HG03139 (cell line): Measurements from ENCODE around the gene MROH8.
A peak's percentile ranks its signal among the peaks of the same experiment; 100 is the strongest.
"Not testable (repeated sequence)": the region's sequence is repeated elsewhere in the genome, so short reads cannot be mapped to it uniquely, and the experiment has no call there.

Experiments
- ATAC-seq: cut with Tn5 transposase; IDR thresholded peaks from one replicate; pipeline ENCODE4 v1.9.1; 2021; ENCODE audit not compliant: unreplicated experiment

The MROH8 gene

DNA sequence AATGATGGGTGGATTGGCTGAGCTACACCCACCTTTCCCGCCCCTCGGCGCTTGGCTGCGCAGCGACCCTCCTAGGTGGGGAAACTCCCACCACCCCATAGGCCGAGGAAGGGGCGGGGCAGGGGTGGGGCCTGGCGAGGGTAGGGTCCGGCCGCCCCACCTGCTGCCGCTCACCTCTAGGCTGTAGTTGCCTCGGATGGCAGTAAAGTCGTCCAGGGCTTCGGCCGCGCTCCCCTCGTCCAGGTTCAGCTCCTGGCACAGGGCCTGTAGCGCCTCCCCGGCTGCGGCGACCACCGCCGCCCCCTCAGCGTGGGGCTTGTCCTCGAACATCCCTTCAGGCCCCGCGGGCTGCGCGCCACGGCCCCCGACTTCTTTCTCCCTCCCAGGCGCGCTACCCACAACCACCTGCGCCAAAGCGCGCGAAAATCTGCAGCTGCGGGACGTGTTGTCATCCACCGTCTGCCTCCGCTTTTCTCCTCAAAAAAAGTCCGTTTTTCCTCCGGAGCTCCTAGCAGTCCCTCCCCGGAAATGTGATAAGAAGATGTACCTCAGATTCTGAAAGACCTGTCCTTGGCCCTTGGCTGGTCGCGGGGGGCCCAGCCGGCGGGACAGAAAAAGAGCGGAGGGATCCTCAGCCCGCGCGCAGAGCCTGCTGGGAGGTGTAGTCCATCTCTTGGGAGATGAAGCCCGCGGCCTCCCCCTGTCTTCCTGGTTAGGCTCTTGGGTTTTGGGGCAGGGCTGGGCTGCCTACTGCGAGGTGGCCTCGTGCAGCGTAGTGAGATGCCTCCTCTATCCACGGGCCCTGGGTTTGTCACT, 83.5 kb downstream of the MROH8 start, which contains the start of gene RBL1:
Gene RBL1 (minus strand): TSS at position 399 of the 816 bp plus-strand sequence. CDS start 69 bp downstream, at position 330.
- ATAC-seq = peak; percentile 72

GRCh38 chr20:37095108-37095598, 84.2 kb downstream of the MROH8 start:
- ATAC-seq = no peak

GRCh38 chr20:37090407-37090806, 88.9 kb downstream of the MROH8 start:
- ATAC-seq = no peak

- no peak for ATAC-seq
Observed at GRCh38 chr20:37081717-37082289, 97.5 kb downstream of the MROH8 start.

DNA sequence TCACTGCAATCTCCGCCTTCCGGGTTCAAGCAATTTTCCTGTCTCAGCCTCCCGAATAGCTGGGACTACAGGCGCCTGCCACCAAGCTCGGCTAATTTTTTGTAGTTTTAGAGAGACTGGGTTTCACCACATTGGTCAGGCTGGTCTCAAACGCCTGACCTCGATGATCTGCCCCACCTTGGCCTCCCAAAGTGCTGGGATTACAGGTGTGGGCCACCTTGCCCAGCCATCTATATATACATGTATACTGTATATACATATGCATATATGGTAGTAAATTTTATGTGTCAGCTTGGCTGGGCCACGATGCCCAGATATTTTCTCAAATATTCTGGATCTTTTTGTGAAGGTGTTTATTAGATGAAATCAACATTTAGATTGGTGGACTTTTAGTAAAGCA, 102.3 kb downstream of the MROH8 start:
- no peak for ATAC-seq

DNA sequence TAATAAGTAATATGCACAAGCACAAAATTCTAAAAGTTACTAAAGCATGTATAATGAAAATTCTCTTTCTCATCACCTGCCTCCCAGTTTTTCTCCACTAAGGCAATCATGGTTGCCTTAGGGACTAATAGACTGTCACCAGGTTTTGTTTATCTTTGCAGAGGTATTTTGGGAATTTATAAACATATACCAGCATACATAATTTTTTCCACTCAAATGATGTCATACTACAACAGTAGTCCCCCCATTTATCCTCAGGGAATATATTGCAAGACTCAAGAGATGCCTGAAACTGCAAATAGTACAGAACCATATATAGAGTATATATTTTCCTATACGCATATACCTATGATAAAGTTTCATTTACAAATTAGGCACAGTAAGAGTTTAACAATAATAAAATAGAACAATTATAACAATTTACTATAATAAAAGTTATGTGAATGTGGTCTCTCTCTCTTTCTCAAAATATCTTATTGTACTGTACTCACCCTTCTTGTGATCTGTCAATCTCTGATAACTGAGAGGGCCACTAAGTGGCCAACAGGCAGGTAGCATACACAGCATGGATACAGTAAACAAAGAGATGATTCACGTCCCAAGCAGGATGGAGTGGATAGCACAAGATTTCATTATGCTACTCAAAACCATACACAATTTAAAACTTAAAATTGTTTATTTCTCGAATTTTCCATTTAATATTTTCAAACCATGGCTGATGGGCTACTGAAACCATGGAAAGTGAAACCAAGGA, 103.2 kb downstream of the MROH8 start:
- no peak for ATAC-seq

- no peak for ATAC-seq
Observed at GRCh38 chr20:37072293-37073196, 106.8 kb downstream of the MROH8 start.

DNA sequence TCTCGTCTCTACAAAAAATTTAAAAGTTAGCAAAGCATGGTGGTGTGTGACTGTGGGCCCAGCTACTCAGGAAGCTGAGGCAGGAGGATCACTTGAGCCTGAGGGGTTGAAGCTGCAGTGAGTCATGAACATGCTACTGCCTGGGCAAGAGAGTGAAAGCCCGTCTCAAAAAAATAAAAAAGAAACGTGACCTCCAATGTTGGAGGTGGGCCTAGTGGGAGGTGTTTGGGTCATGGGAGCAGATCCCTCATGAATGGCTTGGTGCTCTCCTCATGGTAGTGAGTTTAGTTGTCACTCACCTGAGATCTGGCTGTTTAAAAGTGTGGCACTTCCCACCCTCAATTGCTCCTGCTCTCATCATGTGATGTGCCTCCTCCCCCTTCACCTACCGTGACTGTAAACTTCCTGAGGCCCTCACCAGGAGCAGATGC, 107.9 kb downstream of the MROH8 start:
- ATAC-seq = no peak

DNA sequence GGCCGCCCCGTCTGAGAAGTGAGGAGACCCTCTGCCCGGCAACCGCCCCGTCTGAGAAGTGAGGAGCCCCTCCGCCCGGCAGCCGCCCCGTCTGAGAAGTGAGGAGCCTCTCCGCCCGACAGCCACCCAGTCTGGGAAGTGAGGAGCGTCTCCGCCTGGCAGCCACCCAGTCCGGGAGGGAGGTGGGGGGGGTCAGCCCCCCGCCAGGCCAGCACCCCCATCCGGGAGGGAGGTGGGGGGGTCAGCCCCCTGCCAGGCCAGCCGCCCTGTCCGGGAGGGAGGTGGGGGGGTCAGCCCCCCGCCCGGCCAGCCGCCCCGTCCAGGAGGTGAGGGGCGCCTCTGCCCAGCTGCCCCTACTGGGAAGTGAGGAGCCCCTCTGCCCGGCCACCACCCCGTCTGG, 109.8 kb downstream of the MROH8 start:
- not testable (repeated sequence) for ATAC-seq

GRCh38 chr20:37066168-37066567, 113.2 kb downstream of the MROH8 start:
- ATAC-seq = no peak

DNA sequence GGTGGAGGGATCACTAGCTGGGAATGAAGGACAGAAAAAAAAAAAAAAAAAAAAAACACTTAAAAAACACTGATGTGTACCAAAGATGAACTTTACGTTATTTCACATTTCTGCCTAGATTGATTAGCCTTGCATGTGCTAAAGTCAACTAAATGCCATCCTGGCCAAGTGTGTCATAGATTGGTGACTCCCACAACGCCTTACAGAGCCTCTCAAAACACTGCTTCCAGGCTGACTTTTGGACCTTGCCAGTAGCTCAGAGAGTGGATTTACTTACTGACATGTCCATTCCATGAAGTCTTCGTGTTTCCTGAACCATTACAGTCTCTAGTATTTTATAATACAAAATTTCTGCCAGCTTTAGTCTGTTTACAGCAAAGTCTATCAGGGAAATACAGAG, 124.1 kb downstream of the MROH8 start:
- ATAC-seq = no peak

- ATAC-seq = no peak
Observed at GRCh38 chr20:37053230-37053950, 126.0 kb downstream of the MROH8 start.
